Activated T-helper 1 cell treated with anti-CD3 and anti-CD28 coated beads, Interleukin-2, amount 50 U/mL, for 16 hours (primary cell): ENCODE results near the gene ARFGAP2.

Experiments
- DNase-seq, 2 donors: peaks; one replicate each; pipeline ENCODE4 v3.0.0-alpha.2; 2020; ENCODE audit warnings: low read depth in 1 of 2, low spot score in 1 of 2

ARFGAP2 gene

GRCh38 chr11:47171856-47172255, 4.8 kb downstream of the ARFGAP2 start:
- DNase-seq: no peak

- DNase-seq: no peak
Observed at GRCh38 chr11:47171061-47171838, 5.4 kb downstream of the ARFGAP2 start.

- DNase-seq: no peak
Observed at GRCh38 chr11:47166368-47166767, 10.3 kb downstream of the ARFGAP2 start.

DNA sequence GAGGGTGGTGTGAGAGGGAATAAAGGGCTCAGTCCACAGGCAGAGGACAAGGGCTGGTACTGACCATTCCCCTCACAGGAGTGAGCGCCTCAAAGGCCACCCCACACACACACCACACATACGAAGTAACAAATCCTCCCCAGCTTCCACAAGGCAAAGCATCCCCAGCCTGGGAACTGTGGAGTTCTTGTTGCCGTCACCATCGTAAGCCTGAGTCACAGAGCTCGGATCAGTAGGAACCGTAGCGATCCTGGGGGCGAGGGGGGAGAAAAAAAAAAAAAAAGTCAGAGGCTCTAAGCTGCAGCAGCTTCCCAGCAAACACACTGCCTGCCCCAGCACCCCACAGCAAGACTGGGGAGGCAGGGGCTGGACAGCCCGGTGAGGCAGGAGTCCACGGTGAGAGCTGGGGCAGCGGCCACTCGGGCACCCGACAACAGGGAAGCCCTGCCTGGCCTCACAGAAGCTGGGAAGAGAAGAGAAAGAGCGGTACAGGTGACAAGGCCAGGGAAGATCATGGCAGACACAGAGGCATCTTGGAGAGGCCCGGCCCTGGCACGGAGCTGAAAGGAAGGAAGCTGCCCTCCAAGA, 11.3 kb downstream of the ARFGAP2 start:
- DNase-seq: no peak

GRCh38 chr11:47164321-47164720, 12.4 kb downstream of the ARFGAP2 start:
- DNase-seq: no peak

- DNase-seq: no peak
Observed at GRCh38 chr11:47163898-47164297, 12.8 kb downstream of the ARFGAP2 start.

GRCh38 chr11:47163193-47163592, 13.5 kb downstream of the ARFGAP2 start:
- no peak for DNase-seq

DNA sequence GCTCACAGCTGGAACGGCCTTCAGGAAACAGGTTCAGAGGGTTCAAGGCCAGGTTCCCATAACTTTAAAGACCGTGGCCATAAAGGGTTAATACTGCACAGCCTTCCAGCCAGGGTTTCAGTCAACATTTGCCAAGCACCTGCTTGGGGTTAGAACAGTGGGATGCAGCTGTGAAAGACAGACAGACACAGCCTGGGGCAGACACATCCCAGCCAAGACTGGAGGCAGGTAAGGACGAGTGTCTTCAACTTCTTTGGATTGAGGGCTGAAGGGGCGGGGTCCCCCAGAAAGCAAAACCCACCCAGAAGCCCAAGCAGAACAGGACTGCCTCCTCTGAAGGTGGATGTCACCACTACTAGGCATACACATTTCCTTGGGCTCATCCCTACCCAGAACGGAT, 14.3 kb downstream of the ARFGAP2 start:
- no peak for DNase-seq

- no peak for DNase-seq
Observed at GRCh38 chr11:47161890-47162289, 14.8 kb downstream of the ARFGAP2 start.

DNA sequence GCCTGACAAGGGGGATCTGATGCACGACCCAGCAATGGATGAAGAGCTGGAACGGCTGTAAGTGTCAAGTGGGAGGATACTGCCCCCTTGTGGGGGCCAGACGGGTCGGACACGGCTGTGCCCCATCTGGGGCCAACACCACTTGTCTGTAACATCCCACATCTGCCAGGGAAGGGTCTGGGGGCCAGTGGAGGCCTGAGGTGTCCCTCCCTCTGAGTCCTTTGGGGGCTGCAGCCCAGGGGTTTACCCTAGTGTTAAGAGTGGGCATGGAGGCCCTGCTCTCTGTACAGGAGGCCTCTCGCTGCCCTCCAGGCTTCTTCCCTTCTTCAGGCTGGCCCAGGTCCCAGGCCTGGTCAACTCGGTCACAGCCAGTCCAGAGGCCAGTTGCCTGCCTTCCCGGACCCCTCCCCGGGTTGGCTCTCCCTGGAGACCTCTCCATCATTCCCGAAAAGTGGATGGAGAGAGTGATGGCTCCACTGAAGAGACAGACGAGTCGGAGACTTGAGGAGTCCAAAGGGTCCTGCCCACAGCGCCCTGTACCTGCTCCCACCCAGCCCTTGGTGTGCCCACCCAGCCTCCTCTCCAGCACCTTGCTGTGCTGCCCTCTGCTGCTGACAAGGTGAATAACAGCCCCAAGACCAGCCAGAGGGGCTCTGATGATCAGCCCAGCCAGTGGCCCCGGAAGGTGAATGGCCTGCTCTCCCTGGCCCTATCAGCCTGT, 15.4 kb downstream of the ARFGAP2 start:
- peak in 1 of 2 donors; percentile 38 for DNase-seq

- no peak for DNase-seq
Observed at GRCh38 chr11:47160753-47161133, 15.9 kb downstream of the ARFGAP2 start.

DNA sequence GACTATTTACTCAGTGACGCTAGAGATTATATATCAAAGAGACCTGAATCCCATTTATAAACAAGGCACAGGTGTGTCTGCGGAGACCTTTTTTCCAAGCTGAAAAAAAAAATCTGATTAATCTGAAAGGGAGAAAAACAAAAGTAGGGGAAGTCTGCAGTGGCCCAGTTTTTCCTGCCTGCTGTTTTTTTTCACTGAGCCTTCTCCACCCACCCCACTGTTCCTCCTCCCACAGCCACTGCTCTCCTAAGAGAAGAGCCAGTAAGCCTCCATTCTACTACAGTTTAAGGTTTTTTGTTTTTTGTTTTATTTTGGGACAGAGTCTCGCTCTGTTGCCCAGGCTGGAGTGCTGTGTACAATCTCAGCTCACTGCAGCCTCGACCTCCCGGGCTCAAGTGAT, 18.4 kb downstream of the ARFGAP2 start:
- DNase-seq: no peak

GRCh38 chr11:47157805-47158204, 18.9 kb downstream of the ARFGAP2 start:
- no peak for DNase-seq

GRCh38 chr11:47156951-47157350, 19.7 kb downstream of the ARFGAP2 start:
- DNase-seq: no peak

- DNase-seq: no peak
Observed at GRCh38 chr11:47156333-47156732, 20.3 kb downstream of the ARFGAP2 start.

- DNase-seq: no peak
Observed at GRCh38 chr11:47155879-47156278, 20.8 kb downstream of the ARFGAP2 start.

- DNase-seq: no peak
Observed at GRCh38 chr11:47154616-47155570, 21.8 kb downstream of the ARFGAP2 start.

- peak in 1 of 2 donors; percentile 24 for DNase-seq
Observed at GRCh38 chr11:47152953-47153950, 23.4 kb downstream of the ARFGAP2 start.

GRCh38 chr11:47152126-47152952, 24.3 kb downstream of the ARFGAP2 start:
- no peak for DNase-seq
